ENCODE measurements around the gene GYPA.
"Not testable (repeated sequence)": the region's sequence is repeated elsewhere in the genome, so short reads cannot be mapped to it uniquely, and the experiment has no call there.

GYPA gene

GRCh38 chr4:144128709-144129320 is 11.7 kb downstream of the GYPA start:
- not testable (repeated sequence) for DNase-seq (ENCODE audit: low read depth)

GRCh38 chr4:144125109-144125508 is 15.4 kb downstream of the GYPA start:
- DNase-seq (ENCODE audit: low read depth): not testable (repeated sequence)

GRCh38 chr4:144123982-144124635 is 16.4 kb downstream of the GYPA start:
- not testable (repeated sequence) for DNase-seq (ENCODE audit: low read depth)

GRCh38 chr4:144123269-144123668 is 17.2 kb downstream of the GYPA start:
- not testable (repeated sequence) for DNase-seq (ENCODE audit: low read depth)

- DNase-seq (ENCODE audit: low read depth): not testable (repeated sequence)
Observed at GRCh38 chr4:144119752-144120151, 20.8 kb downstream of the GYPA start.

GRCh38 chr4:144115519-144115918 is 25.0 kb downstream of the GYPA start:
- DNase-seq (ENCODE audit: low read depth): no peak

- DNase-seq (ENCODE audit: low read depth): no peak
Observed at GRCh38 chr4:144113546-144113945, 27.0 kb downstream of the GYPA start.

GRCh38 chr4:144104509-144105130 is 35.9 kb downstream of the GYPA start:
- DNase-seq (ENCODE audit: low read depth): no peak

- DNase-seq (ENCODE audit: low read depth): not testable (repeated sequence)
Observed at GRCh38 chr4:144097776-144098175, 42.7 kb downstream of the GYPA start.

GRCh38 chr4:144093995-144094394 is 46.5 kb downstream of the GYPA start:
- DNase-seq (ENCODE audit: low read depth): not testable (repeated sequence)

- DNase-seq (ENCODE audit: low read depth): not testable (repeated sequence)
Observed at GRCh38 chr4:144091181-144091580, 49.3 kb downstream of the GYPA start.

- no peak for DNase-seq (ENCODE audit: low read depth)
Observed at GRCh38 chr4:144090744-144091143, 49.8 kb downstream of the GYPA start.

- DNase-seq (ENCODE audit: low read depth): not testable (repeated sequence)
Observed at GRCh38 chr4:144082053-144082452, 58.5 kb downstream of the GYPA start.

- DNase-seq (ENCODE audit: low read depth): not testable (repeated sequence)
Observed at GRCh38 chr4:144080135-144080534, 60.4 kb downstream of the GYPA start.

- not testable (repeated sequence) for DNase-seq (ENCODE audit: low read depth)
Observed at GRCh38 chr4:144078746-144079145, 61.8 kb downstream of the GYPA start.

GRCh38 chr4:144061556-144061955 is 79.0 kb downstream of the GYPA start:
- not testable (repeated sequence) for DNase-seq (ENCODE audit: low read depth)

GRCh38 chr4:144060234-144060859 is 80.2 kb downstream of the GYPA start:
- DNase-seq (ENCODE audit: low read depth): not testable (repeated sequence)

Measured in stimulated activated CD8-positive, alpha-beta memory T cell treated with anti-CD3 and anti-CD28 coated beads, Interleukin-15, amount 100 ng/mL, for 24 hours (primary cell).